UCSD-AML1 (cell line): Measurements from ENCODE around the gene RAB20.
A peak's percentile ranks its signal among the peaks of the same experiment; 100 is the strongest.
"Not testable (repeated sequence)": the region's sequence is repeated elsewhere in the genome, so short reads cannot be mapped to it uniquely, and the experiment has no call there.

Experiments used
- DNase-seq: peaks from one replicate; lab custom pipeline; 2025; ENCODE audit not compliant: unreplicated experiment; lab: John Stamatoyannopoulos, UW

RAB20 gene

DNA sequence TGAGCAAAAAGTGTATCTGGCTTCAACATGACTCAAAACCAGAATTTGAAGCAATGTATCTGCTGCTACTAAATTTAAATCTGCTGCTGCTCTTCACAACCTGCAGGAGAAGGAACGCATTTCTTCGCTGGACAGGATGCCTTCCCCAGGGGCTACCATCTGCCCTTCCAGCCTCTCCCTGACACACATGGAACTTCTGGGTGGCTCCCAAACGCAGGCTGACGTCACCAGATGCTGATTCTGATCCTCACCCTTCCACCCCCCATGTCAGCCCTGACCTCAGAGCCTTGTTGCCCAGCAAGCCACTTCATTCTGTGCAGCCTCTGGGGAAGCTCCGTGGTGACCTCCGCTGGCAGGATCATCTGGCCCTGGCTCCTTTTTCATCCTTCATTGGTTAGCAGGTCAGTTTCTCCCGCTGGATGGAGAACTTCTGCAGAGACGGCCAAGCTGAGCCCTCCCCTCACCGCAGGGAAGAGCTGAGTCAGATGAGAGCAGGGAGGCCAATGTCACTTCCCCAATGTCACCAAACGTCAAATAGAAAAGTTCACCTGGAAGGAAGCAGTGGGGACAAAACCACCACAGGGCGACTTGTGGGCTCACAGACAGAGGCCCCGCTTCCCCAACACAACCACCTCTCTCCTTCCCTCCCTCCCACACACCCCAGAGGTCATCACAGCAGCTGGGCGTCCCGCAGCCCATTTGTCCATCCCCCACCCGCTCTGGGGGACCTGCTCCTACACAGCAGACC lies 14.0 kb upstream of the RAB20 start:
- peak; percentile 55 for DNase-seq

DNA sequence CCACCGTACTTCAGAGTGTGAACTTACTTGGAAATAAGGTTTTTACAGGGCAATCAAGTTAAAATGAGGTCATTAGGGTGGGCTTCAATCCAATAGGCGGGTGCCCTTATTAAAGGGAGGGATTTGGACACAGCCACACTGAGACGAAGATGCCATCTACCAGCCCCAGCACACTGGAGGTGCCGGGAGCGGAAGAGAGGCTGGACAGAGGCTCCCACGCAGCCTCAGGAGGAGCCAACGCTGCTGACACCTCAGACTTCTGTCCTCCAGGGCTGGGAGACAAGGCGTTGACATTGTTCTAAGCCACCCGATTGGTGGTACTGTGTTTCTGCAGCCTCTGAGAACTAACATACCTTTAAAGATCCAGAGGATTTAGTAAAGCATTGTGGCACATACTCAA lies 12.6 kb upstream of the RAB20 start:
- no peak for DNase-seq

GRCh38 chr13:110572778-110573118 lies 11.2 kb upstream of the RAB20 start:
- DNase-seq: no peak

DNA sequence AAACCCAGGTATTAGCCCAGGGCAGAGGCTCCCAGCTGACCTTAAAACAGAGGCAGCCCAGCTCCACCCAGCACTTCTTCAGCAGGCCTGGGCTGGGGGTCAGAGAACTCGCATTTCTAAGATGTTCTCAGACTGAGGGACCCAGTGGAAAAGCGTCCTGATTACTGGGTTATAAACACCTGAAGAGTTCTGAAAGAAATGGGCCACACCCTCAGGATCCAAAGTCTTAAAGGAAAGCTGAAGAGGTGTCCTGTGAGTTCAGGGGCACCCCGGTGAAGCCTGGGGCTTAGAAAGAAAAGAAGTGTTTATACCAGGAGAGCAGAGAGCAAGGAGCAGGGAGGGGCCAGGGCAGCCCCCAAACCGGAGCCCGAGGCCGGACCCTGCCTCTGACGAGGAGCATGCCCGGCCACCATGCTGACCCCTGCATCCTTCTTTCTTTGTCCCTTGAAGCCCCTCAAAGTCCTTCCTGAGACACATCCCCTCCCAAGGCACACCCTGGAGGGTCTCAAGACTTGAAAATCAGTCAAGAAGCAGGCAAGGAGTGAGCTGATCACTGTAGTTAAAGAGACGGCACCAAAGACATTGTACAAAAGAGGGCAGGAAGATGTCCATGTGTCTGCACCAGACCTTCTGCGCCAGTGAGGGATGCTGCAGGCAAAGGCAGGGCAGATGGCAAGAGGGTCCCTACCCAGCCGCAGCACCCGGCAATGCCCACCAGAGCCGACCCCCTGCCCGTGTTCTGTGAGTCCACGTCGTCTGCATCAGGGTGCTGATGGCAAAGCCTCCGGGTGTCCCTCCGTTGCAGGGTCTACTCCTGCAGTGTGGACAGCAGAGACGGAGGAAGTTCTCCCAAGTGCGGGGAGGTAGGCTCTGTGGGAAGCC lies 10.6 kb upstream of the RAB20 start:
- DNase-seq: no peak

- no peak for DNase-seq
Observed at GRCh38 chr13:110570886-110571285, 9.4 kb upstream of the RAB20 start.

DNA sequence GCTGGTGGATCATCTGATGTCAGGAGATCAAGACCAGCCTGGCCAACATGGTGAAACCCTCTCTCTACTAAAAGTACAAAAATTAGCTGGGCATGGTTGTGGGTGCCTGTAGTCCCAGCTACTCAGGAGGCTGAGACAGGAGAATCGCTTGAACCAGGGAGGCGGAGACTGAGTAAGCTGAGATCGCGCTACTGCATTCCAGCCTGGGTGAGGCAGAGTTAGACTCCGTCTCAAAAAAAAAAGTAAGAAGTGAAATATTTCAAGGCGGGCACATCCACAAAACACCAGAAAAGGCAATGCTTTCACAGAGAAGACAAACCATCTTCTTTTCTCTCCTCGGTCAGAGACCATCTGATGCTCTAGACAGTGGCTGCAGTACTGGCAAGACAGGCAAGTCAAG lies 8.4 kb upstream of the RAB20 start:
- DNase-seq: not testable (repeated sequence)

- no peak for DNase-seq
Observed at GRCh38 chr13:110568612-110569011, 7.1 kb upstream of the RAB20 start.

DNA sequence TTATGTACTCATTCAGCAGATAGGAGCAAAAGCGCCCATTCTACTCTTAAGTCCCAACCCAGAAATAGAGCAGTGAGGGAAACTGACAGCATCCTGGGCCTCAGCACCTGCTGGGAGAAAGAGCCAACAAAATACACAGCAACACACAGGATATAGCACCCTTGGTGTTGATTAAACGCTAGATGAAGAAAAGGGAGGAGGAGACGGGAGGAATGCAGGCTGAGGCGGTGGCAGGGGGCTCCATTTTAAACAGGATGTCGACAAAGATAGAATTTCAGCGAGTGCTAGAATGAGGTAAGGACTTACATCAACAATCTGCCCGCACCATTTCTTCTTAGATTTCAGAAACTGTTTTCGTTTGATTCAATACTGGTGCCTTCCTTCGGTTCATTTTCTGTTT lies 4.6 kb upstream of the RAB20 start:
- DNase-seq: no peak

GRCh38 chr13:110565296-110565695 lies 3.8 kb upstream of the RAB20 start:
- no peak for DNase-seq

GRCh38 chr13:110564472-110564985 lies 3.0 kb upstream of the RAB20 start:
- DNase-seq: no peak

DNA sequence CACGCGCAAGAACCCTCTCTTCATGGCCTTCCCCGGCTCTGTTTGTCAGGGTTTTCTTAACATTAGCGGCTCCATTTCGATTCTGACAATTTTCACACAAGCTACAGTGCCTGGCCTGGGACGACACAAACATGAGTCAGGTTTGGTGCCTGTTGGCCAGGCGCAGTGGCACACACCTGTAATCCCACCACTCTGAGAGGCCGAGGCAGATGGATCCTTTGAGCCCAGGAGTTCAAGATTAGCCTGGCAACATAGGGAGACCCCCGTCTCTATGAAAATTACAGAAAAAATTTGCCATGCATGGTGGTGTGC lies 1.9 kb upstream of the RAB20 start:
- DNase-seq: no peak

DNA sequence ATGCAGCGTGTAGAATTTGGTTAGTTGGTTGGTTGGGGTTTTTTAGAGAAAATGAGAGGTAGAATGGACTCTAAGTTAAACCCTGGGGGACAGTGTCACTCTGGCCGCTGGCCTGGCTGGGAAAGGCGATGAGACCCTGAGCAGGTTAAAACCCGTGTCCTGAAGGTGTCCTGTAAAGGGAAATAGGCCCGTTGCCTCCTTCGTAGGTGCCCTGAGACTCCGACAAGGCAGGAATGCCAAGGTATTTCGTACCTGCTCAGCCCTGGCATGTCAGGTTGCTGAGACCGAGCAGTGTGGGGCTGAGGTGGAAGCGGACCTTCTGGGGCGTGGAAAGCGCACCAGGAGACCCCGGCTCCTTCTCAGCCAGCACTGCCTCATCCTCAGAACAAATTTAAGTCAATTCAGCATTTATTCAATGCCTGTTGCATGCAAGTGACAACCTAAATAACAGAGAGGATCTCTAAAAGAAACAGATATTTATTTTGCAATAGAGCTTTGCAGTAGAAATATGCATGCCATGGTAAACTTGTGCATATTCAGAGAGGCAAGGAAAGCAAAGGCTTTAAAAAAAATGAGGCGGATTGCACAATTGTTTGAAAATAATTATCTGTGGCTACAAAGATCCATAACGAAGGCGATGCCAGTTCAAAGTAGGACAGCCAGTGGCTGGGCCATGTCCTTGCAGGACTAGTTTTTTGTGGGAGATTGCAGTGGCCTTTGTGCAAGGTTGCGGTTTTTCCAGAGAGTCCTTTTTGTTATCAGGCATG lies 1.4 kb upstream of the RAB20 start:
- DNase-seq: no peak

- no peak for DNase-seq
Observed at GRCh38 chr13:110562036-110562597, 595 bp upstream of the RAB20 start.

GRCh38 chr13:110560601-110561343 lies 750 bp downstream of the RAB20 start:
- peak; percentile 56 for DNase-seq

DNA sequence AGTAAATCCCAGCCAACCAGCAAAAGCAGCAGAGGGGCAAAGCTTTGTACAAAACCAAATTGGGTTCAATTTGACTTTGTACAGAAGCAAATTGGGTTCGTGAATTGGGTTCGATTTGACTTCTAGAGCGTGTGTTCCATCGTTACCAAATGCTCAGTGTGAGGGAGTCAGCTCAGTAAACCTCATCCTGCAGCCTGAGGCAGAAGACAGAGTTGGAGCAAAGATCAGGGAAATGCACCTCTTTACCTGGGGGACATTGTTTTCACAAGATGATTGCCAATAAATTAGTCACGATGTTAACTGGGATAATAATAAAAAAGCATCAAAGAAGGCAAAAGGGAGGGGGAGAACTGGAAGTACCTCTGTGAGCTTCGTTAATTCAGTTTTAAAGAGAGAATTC lies 1.5 kb downstream of the RAB20 start:
- no peak for DNase-seq

- DNase-seq: no peak
Observed at GRCh38 chr13:110559429-110559943, 2.0 kb downstream of the RAB20 start.

GRCh38 chr13:110557610-110558305 lies 3.8 kb downstream of the RAB20 start:
- DNase-seq: no peak

DNA sequence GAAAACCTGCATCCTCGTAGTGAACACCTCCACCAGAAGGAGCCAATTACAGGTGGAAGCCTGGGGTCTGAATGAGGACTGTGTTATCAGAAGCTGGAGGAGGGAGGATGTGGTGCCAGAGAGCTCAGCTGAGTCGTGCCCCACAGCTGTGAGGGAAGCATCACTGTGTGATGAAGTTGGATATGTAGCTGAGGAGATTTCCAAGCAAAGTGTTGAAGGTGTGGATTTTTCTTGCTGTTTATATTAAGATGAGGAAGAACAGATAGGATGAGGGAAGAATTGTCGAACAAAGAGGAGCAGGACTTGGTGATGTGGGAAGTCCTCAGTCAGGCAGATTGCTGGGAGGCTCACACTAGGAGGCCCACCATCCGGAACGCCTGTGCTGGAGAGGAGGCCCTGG lies 4.4 kb downstream of the RAB20 start:
- no peak for DNase-seq

- no peak for DNase-seq
Observed at GRCh38 chr13:110556224-110556606, 5.3 kb downstream of the RAB20 start.
